Measurements from ENCODE around the gene PUM2.

The PUM2 gene

GRCh38 chr2:20348542-20348941 is 2.1 kb downstream of the PUM2 start:
- no peaks in the 10 kb centered on the region for H3K27me3 ChIP-seq (ENCODE audit: control insufficient read depth in 2 of 2, insufficient read depth in 2 of 2, low read length in 2 of 2)
- no peak overlapping the region for H3K27ac ChIP-seq (ENCODE audit: low read depth in 2 of 2, low read length in 2 of 2)
- H3K36me3 ChIP-seq (ENCODE audit: control insufficient read depth in 2 of 2, insufficient read depth in 2 of 2, low read length in 2 of 2): no peaks in the 10 kb centered on the region
- no peak overlapping the region for H3K9ac ChIP-seq (ENCODE audit: low read depth in 1 of 2, low read length in 2 of 2)
- peak overlapping the region; percentile 14 to 96 for H3K4me3 ChIP-seq (ENCODE audit: low read length in 2 of 2)
- peaks cover 35 to 40% of the 10 kb centered on the region in 2 donors for H3K4me1 ChIP-seq (ENCODE audit: control insufficient read depth in 2 of 2, insufficient read depth in 2 of 2, low read length in 2 of 2)
- H3K9me3 ChIP-seq (ENCODE audit: control insufficient read depth in 2 of 2, low read length in 2 of 2): no peaks in the 10 kb centered on the region

GRCh38 chr2:20346565-20347381 is 3.9 kb downstream of the PUM2 start:
- Histone ChIP-seq H3K4me3 (ENCODE audit: low read length in 2 of 2) (peak overlapping the region in 1 of 2 donors; percentile 41), H3K9me3 (ENCODE audit: control insufficient read depth in 2 of 2, low read length in 2 of 2) (no peaks in the 10 kb centered on the region), H3K27me3 (ENCODE audit: control insufficient read depth in 2 of 2, insufficient read depth in 2 of 2, low read length in 2 of 2) (no peaks in the 10 kb centered on the region), H3K36me3 (ENCODE audit: control insufficient read depth in 2 of 2, insufficient read depth in 2 of 2, low read length in 2 of 2) (no peaks in the 10 kb centered on the region), H3K9ac (ENCODE audit: low read depth in 1 of 2, low read length in 2 of 2) (no peak overlapping the region), H3K27ac (ENCODE audit: low read depth in 2 of 2, low read length in 2 of 2) (no peak overlapping the region), H3K4me1 (ENCODE audit: control insufficient read depth in 2 of 2, insufficient read depth in 2 of 2, low read length in 2 of 2) (peaks cover 28% of the 10 kb centered on the region in 2 donors)

GRCh38 chr2:20343128-20343527 is 7.5 kb downstream of the PUM2 start:
- H3K27ac ChIP-seq (ENCODE audit: low read depth in 2 of 2, low read length in 2 of 2): no peak overlapping the region
- H3K9ac ChIP-seq (ENCODE audit: low read depth in 1 of 2, low read length in 2 of 2): no peak overlapping the region
- H3K4me1 ChIP-seq (ENCODE audit: control insufficient read depth in 2 of 2, insufficient read depth in 2 of 2, low read length in 2 of 2): peaks cover 12 to 19% of the 10 kb centered on the region in 2 donors
- H3K27me3 ChIP-seq (ENCODE audit: control insufficient read depth in 2 of 2, insufficient read depth in 2 of 2, low read length in 2 of 2): no peaks in the 10 kb centered on the region
- H3K36me3 ChIP-seq (ENCODE audit: control insufficient read depth in 2 of 2, insufficient read depth in 2 of 2, low read length in 2 of 2): no peaks in the 10 kb centered on the region
- no peak overlapping the region for H3K4me3 ChIP-seq (ENCODE audit: low read length in 2 of 2)
- H3K9me3 ChIP-seq (ENCODE audit: control insufficient read depth in 2 of 2, low read length in 2 of 2): no peaks in the 10 kb centered on the region

- Histone ChIP-seq H3K27me3 (ENCODE audit: control insufficient read depth in 2 of 2, insufficient read depth in 2 of 2, low read length in 2 of 2) (no peaks in the 10 kb centered on the region), H3K4me1 (ENCODE audit: control insufficient read depth in 2 of 2, insufficient read depth in 2 of 2, low read length in 2 of 2) (peaks cover 2 to 4% of the 10 kb centered on the region in 2 donors)
These were observed 11.6 kb downstream of the PUM2 start for GRCh38 chr2:20339012-20339411.

GRCh38 chr2:20334605-20335203 is 15.9 kb downstream of the PUM2 start:
- Histone ChIP-seq H3K4me1 (ENCODE audit: control insufficient read depth in 2 of 2, insufficient read depth in 2 of 2, low read length in 2 of 2) (peaks cover 0 to 2% of the 10 kb centered on the region in 2 donors), H3K27ac (ENCODE audit: low read depth in 2 of 2, low read length in 2 of 2) (no peak overlapping the region), H3K4me3 (ENCODE audit: low read length in 2 of 2) (no peak overlapping the region), H3K36me3 (ENCODE audit: control insufficient read depth in 2 of 2, insufficient read depth in 2 of 2, low read length in 2 of 2) (no peaks in the 10 kb centered on the region), H3K9ac (ENCODE audit: low read depth in 1 of 2, low read length in 2 of 2) (no peak overlapping the region), H3K27me3 (ENCODE audit: control insufficient read depth in 2 of 2, insufficient read depth in 2 of 2, low read length in 2 of 2) (no peaks in the 10 kb centered on the region), H3K9me3 (ENCODE audit: control insufficient read depth in 2 of 2, low read length in 2 of 2) (peaks cover 0 to 6% of the 10 kb centered on the region in 2 donors)

More at GRCh38 chr2:20339012-20339411, 11.6 kb downstream of the PUM2 start:
- Histone ChIP-seq H3K9ac (ENCODE audit: low read depth in 1 of 2, low read length in 2 of 2) (no peak overlapping the region), H3K27ac (ENCODE audit: low read depth in 2 of 2, low read length in 2 of 2) (no peak overlapping the region), H3K4me3 (ENCODE audit: low read length in 2 of 2) (no peak overlapping the region), H3K36me3 (ENCODE audit: control insufficient read depth in 2 of 2, insufficient read depth in 2 of 2, low read length in 2 of 2) (no peaks in the 10 kb centered on the region), H3K9me3 (ENCODE audit: control insufficient read depth in 2 of 2, low read length in 2 of 2) (no peaks in the 10 kb centered on the region)

GRCh38 chr2:20333738-20334137 is 16.9 kb downstream of the PUM2 start:
- H3K9ac ChIP-seq (ENCODE audit: low read depth in 1 of 2, low read length in 2 of 2): peak overlapping the region in 1 of 2 donors; percentile 3
- H3K4me3 ChIP-seq (ENCODE audit: low read length in 2 of 2): no peak overlapping the region
- H3K27ac ChIP-seq (ENCODE audit: low read depth in 2 of 2, low read length in 2 of 2): no peak overlapping the region
- no peaks in the 10 kb centered on the region for H3K4me1 ChIP-seq (ENCODE audit: control insufficient read depth in 2 of 2, insufficient read depth in 2 of 2, low read length in 2 of 2)
- H3K36me3 ChIP-seq (ENCODE audit: control insufficient read depth in 2 of 2, insufficient read depth in 2 of 2, low read length in 2 of 2): no peaks in the 10 kb centered on the region
- no peaks in the 10 kb centered on the region for H3K27me3 ChIP-seq (ENCODE audit: control insufficient read depth in 2 of 2, insufficient read depth in 2 of 2, low read length in 2 of 2)
- peaks cover 0 to 6% of the 10 kb centered on the region in 2 donors for H3K9me3 ChIP-seq (ENCODE audit: control insufficient read depth in 2 of 2, low read length in 2 of 2)

- Histone ChIP-seq H3K4me3 (ENCODE audit: low read length in 2 of 2) (no peak overlapping the region), H3K9me3 (ENCODE audit: control insufficient read depth in 2 of 2, low read length in 2 of 2) (peaks cover 0 to 6% of the 10 kb centered on the region in 2 donors), H3K27me3 (ENCODE audit: control insufficient read depth in 2 of 2, insufficient read depth in 2 of 2, low read length in 2 of 2) (no peaks in the 10 kb centered on the region), H3K4me1 (ENCODE audit: control insufficient read depth in 2 of 2, insufficient read depth in 2 of 2, low read length in 2 of 2) (peaks cover 11 to 13% of the 10 kb centered on the region in 2 donors), H3K36me3 (ENCODE audit: control insufficient read depth in 2 of 2, insufficient read depth in 2 of 2, low read length in 2 of 2) (peaks cover 6 to 7% of the 10 kb centered on the region in 2 donors), H3K27ac (ENCODE audit: low read depth in 2 of 2, low read length in 2 of 2) (no peak overlapping the region), H3K9ac (ENCODE audit: low read depth in 1 of 2, low read length in 2 of 2) (no peak overlapping the region)
These were observed 20.5 kb downstream of the PUM2 start for GRCh38 chr2:20330192-20330591.

GRCh38 chr2:20327370-20327769 is 23.3 kb downstream of the PUM2 start:
- H3K36me3 ChIP-seq (ENCODE audit: control insufficient read depth in 2 of 2, insufficient read depth in 2 of 2, low read length in 2 of 2): peaks cover 19 to 28% of the 10 kb centered on the region in 2 donors
- H3K4me1 ChIP-seq (ENCODE audit: control insufficient read depth in 2 of 2, insufficient read depth in 2 of 2, low read length in 2 of 2): peaks cover 11 to 13% of the 10 kb centered on the region in 2 donors
- no peak overlapping the region for H3K9ac ChIP-seq (ENCODE audit: low read depth in 1 of 2, low read length in 2 of 2)
- H3K4me3 ChIP-seq (ENCODE audit: low read length in 2 of 2): no peak overlapping the region
- H3K27me3 ChIP-seq (ENCODE audit: control insufficient read depth in 2 of 2, insufficient read depth in 2 of 2, low read length in 2 of 2): no peaks in the 10 kb centered on the region
- peaks cover 0 to 6% of the 10 kb centered on the region in 2 donors for H3K9me3 ChIP-seq (ENCODE audit: control insufficient read depth in 2 of 2, low read length in 2 of 2)
- no peak overlapping the region for H3K27ac ChIP-seq (ENCODE audit: low read depth in 2 of 2, low read length in 2 of 2)

- peaks cover 24 to 29% of the 10 kb centered on the region in 2 donors for H3K36me3 ChIP-seq (ENCODE audit: control insufficient read depth in 2 of 2, insufficient read depth in 2 of 2, low read length in 2 of 2)
- H3K9ac ChIP-seq (ENCODE audit: low read depth in 1 of 2, low read length in 2 of 2): no peak overlapping the region
- no peaks in the 10 kb centered on the region for H3K27me3 ChIP-seq (ENCODE audit: control insufficient read depth in 2 of 2, insufficient read depth in 2 of 2, low read length in 2 of 2)
- no peak overlapping the region for H3K27ac ChIP-seq (ENCODE audit: low read depth in 2 of 2, low read length in 2 of 2)
- H3K4me3 ChIP-seq (ENCODE audit: low read length in 2 of 2): no peak overlapping the region
- H3K9me3 ChIP-seq (ENCODE audit: control insufficient read depth in 2 of 2, low read length in 2 of 2): peaks cover 0 to 5% of the 10 kb centered on the region in 2 donors
- peaks cover 11 to 13% of the 10 kb centered on the region in 2 donors for H3K4me1 ChIP-seq (ENCODE audit: control insufficient read depth in 2 of 2, insufficient read depth in 2 of 2, low read length in 2 of 2)
These were observed 24.4 kb downstream of the PUM2 start for GRCh38 chr2:20326163-20326780.
